Liver (tissue), 9 donors: Measurements from ENCODE around the gene KCNQ1. TPM values are rescaled to one million over a fixed set of nuclear protein-coding genes. Genes with fewer than 3 reads are reported as not detected.

Experiments used
- DNase-seq: peaks from one replicate; pipeline ENCODE4 v3.0.0-alpha.2; 2017; ENCODE audit warnings: low spot score
- H3K27ac ChIP-seq, 2 donors: one replicate each; pipeline ENCODE4 v1.7.0; 2013; ENCODE audit warnings: inconsistent platforms in 2 of 2, low read length in 2 of 2, control low read depth in 1 of 2, low read depth in 1 of 2, mild to moderate bottlenecking in 1 of 2
- H3K27me3 ChIP-seq, 4 donors: one replicate each; pipeline versions ENCODE4 v1.6.1 to v1.7.0; 2013; ENCODE audit warnings: low read length in 3 of 4, inconsistent platforms in 1 of 4, mild to moderate bottlenecking in 1 of 4, moderate library complexity in 1 of 4; ENCODE audit not compliant: control insufficient read depth in 4 of 4, insufficient read depth in 4 of 4
- H3K36me3 ChIP-seq, 4 donors: one replicate each; pipeline versions ENCODE4 v1.6.1 to v1.7.0; 2013; ENCODE audit warnings: low read length in 3 of 4, mild to moderate bottlenecking in 3 of 4, low read depth in 1 of 4, moderate library complexity in 1 of 4; ENCODE audit not compliant: control insufficient read depth in 4 of 4, insufficient read depth in 3 of 4
- H3K4me1 ChIP-seq, 4 donors: one replicate each; pipeline versions ENCODE4 v1.6.1 to v1.7.0; 2013; ENCODE audit warnings: low read length in 3 of 4, mild to moderate bottlenecking in 3 of 4, moderate library complexity in 1 of 4; ENCODE audit not compliant: control insufficient read depth in 4 of 4, insufficient read depth in 4 of 4
- H3K4me3 ChIP-seq, 3 donors: one replicate each; pipeline versions ENCODE4 v1.6.1 to v1.7.0; 2013; ENCODE audit warnings: low read length in 3 of 3, control low read depth in 1 of 3, low read depth in 1 of 3, mild to moderate bottlenecking in 1 of 3
- H3K9ac ChIP-seq, 2 donors: one replicate each; pipeline ENCODE4 v1.7.0; 2013; ENCODE audit warnings: low read length in 2 of 2, mild to moderate bottlenecking in 2 of 2, moderate library complexity in 2 of 2, control low read depth in 1 of 2, low read depth in 1 of 2
- H3K9me3 ChIP-seq, 4 donors: one replicate each; pipeline versions ENCODE4 v1.6.1 to v1.7.0; 2013; ENCODE audit warnings: low read length in 3 of 4; ENCODE audit not compliant: control insufficient read depth in 4 of 4
- EGR1 ChIP-seq, 2 donors: IDR thresholded peaks; 2 replicates each; pipeline ENCODE4 v1.6.1; 2016 to 2018; ENCODE audit warnings: antibody characterized with exemption in 2 of 2, low read depth in 2 of 2
- FOXA1 ChIP-seq: IDR thresholded peaks from 2 replicates; pipeline ENCODE4 v1.6.1; 2016; ENCODE audit warnings: antibody characterized with exemption
- FOXA2 ChIP-seq: IDR thresholded peaks from 2 replicates; pipeline ENCODE4 v1.6.1; 2016; ENCODE audit warnings: antibody characterized with exemption
- GABPA ChIP-seq, 2 donors: IDR thresholded peaks in 1 of 2; conservative IDR thresholded peaks in 1 of 2; 2 replicates each; pipeline ENCODE4 v1.6.1; 2016; ENCODE audit warnings: antibody characterized with exemption in 2 of 2, mild to moderate bottlenecking in 1 of 2, moderate library complexity in 1 of 2
- HNF4A ChIP-seq, 2 donors: conservative IDR thresholded peaks; 2 replicates each; pipeline ENCODE4 v1.6.1; 2016; ENCODE audit warnings: antibody characterized with exemption in 2 of 2, mild to moderate bottlenecking in 2 of 2
- HNF4G ChIP-seq: IDR thresholded peaks from 2 replicates; pipeline ENCODE4 v1.6.1; 2016; ENCODE audit warnings: antibody characterized with exemption
- JUND ChIP-seq, 2 donors: IDR thresholded peaks; 2 replicates each; pipeline ENCODE4 v1.6.1; 2016; ENCODE audit warnings: antibody characterized with exemption in 2 of 2
- NR2F2 ChIP-seq: IDR thresholded peaks from 2 replicates; pipeline ENCODE4 v1.6.1; 2016; ENCODE audit warnings: antibody characterized with exemption
- RAD21 ChIP-seq, 2 donors: IDR thresholded peaks; 2 replicates each; pipeline ENCODE4 v1.6.1; 2016; ENCODE audit warnings: antibody characterized with exemption in 2 of 2, mild to moderate bottlenecking in 2 of 2
- SP1 ChIP-seq: IDR thresholded peaks from 2 replicates; pipeline ENCODE4 v1.6.1; 2018; ENCODE audit warnings: antibody characterized with exemption, mild to moderate bottlenecking
- TAF1 ChIP-seq: conservative IDR thresholded peaks from 2 replicates; pipeline ENCODE4 v1.6.1; 2016; ENCODE audit warnings: antibody characterized with exemption, mild to moderate bottlenecking
- YY1 ChIP-seq: IDR thresholded peaks from 2 replicates; pipeline ENCODE4 v1.6.1; 2016; ENCODE audit warnings: antibody characterized with exemption, mild to moderate bottlenecking
- WGBS: extraction: QIAGEN DNeasy Blood & Tissue Kit; methylation state at CpG from one replicate; pipeline ENCODE4 v1.1.7; 2013; 5-methylcytosine and 5-hydroxymethylcytosine counted together
- polyA plus RNA-seq, 2 donors: library from polyadenylated mRNA; stranded (reverse) in 1 of 2; unstranded in 1 of 2; fragments of 200-250 nt in 1 of 2; fragments of >200 nt in 1 of 2; fragmentation: Nextera tagmentation in 1 of 2; extraction: Ambion mirVana in 1 of 2; gene quantifications; one replicate each; pipeline versions ENCODE4 v1.2.1 to v1.2.3, GENCODE V29; 2013 to 2015
- total RNA-seq, 2 donors: library from RNA; depleted of rRNA; stranded (reverse); fragments of >200 nt; gene quantifications; one replicate each; pipeline ENCODE4 v1.2.3, GENCODE V29; 2014
- TF ChIP-seq, protein P1 (sequence below): IDR thresholded peaks from 2 replicates; pipeline ENCODE4 v1.6.1; 2016; ENCODE audit warnings: antibody characterized with exemption
- TF ChIP-seq, protein P2 (sequence below): IDR thresholded peaks from 2 replicates; pipeline ENCODE4 v1.6.1; 2016; ENCODE audit warnings: antibody characterized with exemption
- TF ChIP-seq, protein P3 (sequence below): fragments of 150-350 bp; IDR thresholded peaks from 2 replicates; pipeline ENCODE4 v1.5.1; 2017; ENCODE audit warnings: improper control_type of control experiment, low read depth, low read length; ENCODE audit not compliant: missing input control
- donor health status: healthy.
- donor health status: healthy.
- donor health status: healthy.
- donor health status: healthy.
- donor health status: healthy.

The KCNQ1 gene
- total and polyA plus RNA-seq, 4 donors, result 0.31 to 2.2 (median 1.5) TPM

DNA sequence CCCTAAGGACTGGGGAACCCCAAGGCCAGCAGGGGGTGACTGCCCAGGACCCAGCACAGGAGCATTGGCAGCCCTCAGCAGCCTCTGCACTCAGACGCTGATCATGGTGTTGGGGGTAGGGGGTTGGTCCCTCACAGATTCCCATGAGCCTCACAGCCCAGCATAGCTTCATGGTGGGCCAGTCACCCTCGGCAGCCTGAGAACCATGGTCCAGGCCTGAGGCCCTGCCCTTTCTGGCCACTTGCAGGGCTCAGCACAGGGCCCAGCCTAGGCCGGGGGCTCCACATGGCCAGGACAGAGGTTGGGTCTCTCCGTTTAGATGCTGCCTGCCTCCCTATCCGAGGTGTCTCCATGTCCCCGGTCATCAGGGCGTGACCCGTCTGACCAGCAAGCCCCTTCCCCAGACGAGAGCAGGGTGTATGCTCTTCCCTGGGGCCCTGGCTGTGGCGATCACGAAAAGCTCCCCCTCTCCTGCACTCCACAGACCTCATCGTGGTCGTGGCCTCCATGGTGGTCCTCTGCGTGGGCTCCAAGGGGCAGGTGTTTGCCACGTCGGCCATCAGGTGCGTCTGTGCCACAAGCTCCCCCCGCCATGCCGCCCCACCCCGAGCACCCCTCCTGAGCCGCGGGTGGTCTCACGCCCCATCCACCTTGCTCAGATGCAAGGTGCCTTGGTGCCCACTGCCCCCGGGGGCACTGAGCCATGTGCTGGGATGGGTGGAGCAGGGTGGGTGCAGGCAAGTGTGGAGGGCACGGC is 126.2 kb downstream of the KCNQ1 start:
- Histone ChIP-seq H3K27me3 (no peaks in the 10 kb centered on the region), H3K27ac (no peak overlapping the region), H3K4me1 (no peaks in the 10 kb centered on the region), H3K36me3 (no peaks in the 10 kb centered on the region), H3K9me3 (no peaks in the 10 kb centered on the region), H3K4me3 (no peak overlapping the region), H3K9ac (no peak overlapping the region)
- no peak for DNase-seq
- TF ChIP-seq NR2F2, result no peak
- TF ChIP-seq FOXA2, result no peak
- no peak for TF ChIP-seq SP1
- WGBS, result 95% methylated on average over 25 of the region's 25 CpGs

DNA sequence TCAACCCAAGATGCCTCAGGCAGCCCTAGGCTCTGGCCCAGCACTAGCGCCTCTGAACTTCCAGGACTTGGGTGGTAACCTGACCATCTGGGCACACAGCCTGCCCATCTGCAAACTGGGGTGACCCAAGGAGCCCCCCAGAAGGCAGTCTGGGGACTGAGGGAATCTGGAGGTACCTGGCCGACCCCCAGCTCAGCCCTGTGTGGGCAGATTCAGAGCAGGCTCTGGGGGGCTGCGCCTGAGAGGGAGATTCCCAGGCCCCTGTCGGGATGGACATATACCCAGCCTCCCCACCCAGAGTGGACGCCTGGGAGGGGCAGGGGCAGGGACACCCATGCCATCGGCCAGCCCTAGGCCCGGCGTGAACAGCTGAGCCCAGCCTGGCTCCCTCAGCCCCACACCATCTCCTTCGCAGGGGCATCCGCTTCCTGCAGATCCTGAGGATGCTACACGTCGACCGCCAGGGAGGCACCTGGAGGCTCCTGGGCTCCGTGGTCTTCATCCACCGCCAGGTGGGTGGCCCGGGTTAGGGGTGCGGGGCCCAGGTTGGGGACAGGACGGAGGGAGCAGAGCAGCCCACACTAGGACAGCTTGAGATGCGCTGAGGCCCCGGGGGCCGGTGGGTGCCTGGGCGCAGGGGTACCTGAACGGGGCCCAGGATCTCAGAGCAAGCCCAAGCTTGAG is 126.9 kb downstream of the KCNQ1 start:
- TF ChIP-seq NR2F2, result no peak
- TF ChIP-seq FOXA1, result no peak
- TF ChIP-seq TAF1, result no peak
- TF ChIP-seq, protein P1, sequence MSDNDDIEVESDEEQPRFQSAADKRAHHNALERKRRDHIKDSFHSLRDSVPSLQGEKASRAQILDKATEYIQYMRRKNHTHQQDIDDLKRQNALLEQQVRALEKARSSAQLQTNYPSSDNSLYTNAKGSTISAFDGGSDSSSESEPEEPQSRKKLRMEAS, result no peak
- TF ChIP-seq, protein P2, sequence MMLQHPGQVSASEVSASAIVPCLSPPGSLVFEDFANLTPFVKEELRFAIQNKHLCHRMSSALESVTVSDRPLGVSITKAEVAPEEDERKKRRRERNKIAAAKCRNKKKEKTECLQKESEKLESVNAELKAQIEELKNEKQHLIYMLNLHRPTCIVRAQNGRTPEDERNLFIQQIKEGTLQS, result no peak
- 93% methylated on average over 23 of the region's 23 CpGs for WGBS

DNA sequence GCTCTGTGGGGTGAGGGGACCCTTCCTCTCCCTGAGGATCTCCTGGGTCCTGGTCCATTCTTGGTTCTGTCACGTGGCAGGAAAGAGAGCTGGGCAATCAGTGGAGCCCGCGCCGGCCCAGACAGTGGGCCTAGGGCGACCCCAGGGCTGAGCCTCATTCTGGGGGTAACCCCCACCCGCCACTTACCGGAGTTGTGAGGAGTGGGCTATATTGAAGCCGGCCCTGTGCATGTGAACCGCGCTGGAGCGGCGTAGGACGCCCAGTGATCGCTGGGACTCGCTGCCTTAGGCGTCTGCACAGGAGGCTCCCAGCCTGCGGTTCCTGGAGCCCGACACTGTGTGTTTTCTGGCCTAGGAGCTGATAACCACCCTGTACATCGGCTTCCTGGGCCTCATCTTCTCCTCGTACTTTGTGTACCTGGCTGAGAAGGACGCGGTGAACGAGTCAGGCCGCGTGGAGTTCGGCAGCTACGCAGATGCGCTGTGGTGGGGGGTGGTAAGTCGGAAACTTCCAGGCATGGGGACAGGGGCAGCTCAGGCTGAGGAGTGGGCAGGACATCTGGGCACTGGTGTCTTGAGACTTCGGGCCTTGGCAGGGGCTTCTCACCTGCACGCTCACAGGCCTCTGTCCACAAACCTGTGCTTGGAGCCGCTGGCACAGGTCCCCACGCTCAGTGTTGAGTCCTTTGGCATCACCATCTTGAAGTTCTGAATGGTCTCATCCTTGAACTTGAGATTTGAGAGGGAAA is 127.9 kb downstream of the KCNQ1 start:
- Histone ChIP-seq H3K4me1 (no peaks in the 10 kb centered on the region), H3K27me3 (no peaks in the 10 kb centered on the region), H3K9me3 (no peaks in the 10 kb centered on the region), H3K27ac (no peak overlapping the region), H3K4me3 (no peak overlapping the region), H3K36me3 (no peaks in the 10 kb centered on the region), H3K9ac (no peak overlapping the region)
- WGBS, result 97% methylated on average over 33 of the region's 33 CpGs
- no peak for DNase-seq
- TF ChIP-seq, protein P3, sequence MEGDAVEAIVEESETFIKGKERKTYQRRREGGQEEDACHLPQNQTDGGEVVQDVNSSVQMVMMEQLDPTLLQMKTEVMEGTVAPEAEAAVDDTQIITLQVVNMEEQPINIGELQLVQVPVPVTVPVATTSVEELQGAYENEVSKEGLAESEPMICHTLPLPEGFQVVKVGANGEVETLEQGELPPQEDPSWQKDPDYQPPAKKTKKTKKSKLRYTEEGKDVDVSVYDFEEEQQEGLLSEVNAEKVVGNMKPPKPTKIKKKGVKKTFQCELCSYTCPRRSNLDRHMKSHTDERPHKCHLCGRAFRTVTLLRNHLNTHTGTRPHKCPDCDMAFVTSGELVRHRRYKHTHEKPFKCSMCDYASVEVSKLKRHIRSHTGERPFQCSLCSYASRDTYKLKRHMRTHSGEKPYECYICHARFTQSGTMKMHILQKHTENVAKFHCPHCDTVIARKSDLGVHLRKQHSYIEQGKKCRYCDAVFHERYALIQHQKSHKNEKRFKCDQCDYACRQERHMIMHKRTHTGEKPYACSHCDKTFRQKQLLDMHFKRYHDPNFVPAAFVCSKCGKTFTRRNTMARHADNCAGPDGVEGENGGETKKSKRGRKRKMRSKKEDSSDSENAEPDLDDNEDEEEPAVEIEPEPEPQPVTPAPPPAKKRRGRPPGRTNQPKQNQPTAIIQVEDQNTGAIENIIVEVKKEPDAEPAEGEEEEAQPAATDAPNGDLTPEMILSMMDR, result no peak
- TF ChIP-seq JUND (IDR thresholded peaks at IDR 0.05) (no peak), YY1 (no peak), SP1 (no peak), GABPA (IDR thresholded peaks at IDR 0.05 in 1 of 2, conservative IDR thresholded peaks at IDR 0.05 in 1 of 2) (no peak), EGR1 (IDR thresholded peaks at IDR 0.05; ENCODE audit: low read depth in 2 of 2) (no peak), NR2F2 (no peak), FOXA2 (no peak), HNF4G (no peak), HNF4A (conservative IDR thresholded peaks at IDR 0.05) (no peak), RAD21 (IDR thresholded peaks at IDR 0.05) (no peak)
- TF ChIP-seq, protein P2, result no peak
- TF ChIP-seq, protein P1, result no peak

More for the DNA sequence above, 126.9 kb downstream of the KCNQ1 start:
- Histone ChIP-seq H3K4me1 (no peaks in the 10 kb centered on the region), H3K27ac (no peak overlapping the region), H3K9me3 (no peaks in the 10 kb centered on the region), H3K27me3 (no peaks in the 10 kb centered on the region), H3K9ac (no peak overlapping the region), H3K4me3 (no peak overlapping the region), H3K36me3 (no peaks in the 10 kb centered on the region)
- DNase-seq, result no peak
